ENCODE results near the gene HOXA10. TPM values are rescaled to one million over a fixed set of nuclear protein-coding genes. Genes with fewer than 3 reads are reported as not detected.

HOXA10 gene
- total RNA-seq, 1 experiment from 2014 or later = 3.9 TPM

DNA sequence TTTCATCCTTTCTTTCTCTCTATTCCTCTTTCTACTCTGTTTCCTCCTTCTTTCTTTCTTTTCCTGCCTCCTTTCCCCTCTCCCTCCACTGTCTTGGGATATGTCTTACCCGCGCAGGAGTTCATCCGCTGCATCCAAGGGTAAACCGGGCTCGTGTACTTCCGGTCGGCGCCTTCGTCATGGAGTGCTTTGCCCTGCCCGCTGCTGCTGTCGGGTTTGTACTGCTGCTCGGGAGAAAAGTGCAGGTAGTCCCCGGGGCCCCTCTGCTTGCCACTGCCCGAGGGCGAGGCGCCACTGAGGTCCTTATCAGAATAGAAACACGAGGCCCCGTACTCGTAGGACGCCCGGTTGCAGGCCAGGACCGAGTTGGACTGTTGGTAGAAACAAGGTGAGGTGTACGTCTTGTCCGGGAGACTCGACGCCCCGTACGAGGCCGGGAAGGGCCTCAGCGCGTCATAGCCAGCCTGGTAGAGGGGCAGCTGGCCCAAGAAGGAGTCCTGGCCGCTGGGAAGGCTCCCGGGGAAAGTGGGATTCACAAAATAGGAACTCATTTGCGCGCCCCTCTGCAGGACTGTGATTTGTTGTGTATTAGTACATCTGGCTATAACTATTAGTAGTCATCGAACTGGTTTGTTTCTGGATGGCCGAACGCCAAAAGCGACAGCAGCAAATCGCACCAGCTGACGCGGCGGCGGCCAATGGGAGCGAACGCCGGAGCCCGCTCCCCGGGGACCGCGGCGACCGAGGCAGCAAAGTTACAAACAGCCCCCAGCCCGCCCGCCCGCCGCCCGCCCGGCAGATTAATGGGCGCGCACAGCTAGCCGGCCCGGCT is 26.7 kb downstream of the HOXA10 start, which contains the start of gene HOXA6:
TSS of gene HOXA6 (minus strand) at position 576 of the 832 bp plus-strand sequence. CDS start at position 551, 25 bp downstream.
- Mint-ChIP-seq H3K27ac (ENCODE audit: low read depth, unreplicated experiment) (peak within 1 kb of the TSS; percentile 91), H3K9me3 (ENCODE audit: unreplicated experiment) (no peaks in the 10 kb centered on the region), H3K36me3 (ENCODE audit: insufficient read depth, unreplicated experiment) (peaks cover 10% of the 10 kb centered on the region), H3K4me3 (ENCODE audit: unreplicated experiment) (peak within 1 kb of the TSS; percentile 79), H3K27me3 (ENCODE audit: insufficient read depth, unreplicated experiment) (no peaks in the 10 kb centered on the region), H3K4me1 (ENCODE audit: insufficient read depth, unreplicated experiment) (peaks cover 10% of the 10 kb centered on the region)
- DNase-seq (ENCODE audit: unreplicated experiment) = no peak
- ChIA-PET POLR2A (interaction anchor here (0.5 to 5.2 kb wide), 10 partner anchors 15 to 958 kb away, joined by 3 to 65 read pairs (median 6); partner anchors contain the start of gene HOXA9), CTCF (interaction anchor here (0.9 to 5.8 kb wide), 4 partner anchors 14 to 779 kb away, joined by 3 to 57 read pairs (median 4); no protein-coding TSS in a partner anchor)
- no TSS peak for BruUV-seq (replicated peaks)
- intact Hi-C loops (cut with micrococcal nuclease) = no loop called here
- TF ChIP-seq CTCF (IDR thresholded peaks at IDR 0.05; ENCODE audit: unreplicated experiment) = no peak

GRCh38 chr7:27146491-27147198 is 27.5 kb downstream of the HOXA10 start:
- TF ChIP-seq CTCF (IDR thresholded peaks at IDR 0.05; ENCODE audit: unreplicated experiment) = no peak
- no peaks in the 10 kb centered on the region for H3K9me3 Mint-ChIP-seq (ENCODE audit: unreplicated experiment)
- BruUV-seq (replicated peaks) = no TSS peak
- DNase-seq (ENCODE audit: unreplicated experiment) = no peak
- H3K4me1 Mint-ChIP-seq (ENCODE audit: insufficient read depth, unreplicated experiment) = peaks cover 10% of the 10 kb centered on the region
- POLR2A ChIA-PET = interaction anchor here (0.5 to 5.2 kb wide), 2 partner anchors 24 to 958 kb away, joined by 3 to 36 read pairs; no protein-coding TSS in a partner anchor
- CTCF ChIA-PET = interaction anchor here (0.6 to 1.1 kb wide), 3 partner anchors 479 to 1056 kb away, joined by 3 read pairs; no protein-coding TSS in a partner anchor
- H3K36me3 Mint-ChIP-seq (ENCODE audit: insufficient read depth, unreplicated experiment) = peaks cover 17% of the 10 kb centered on the region
- no peak overlapping the region for H3K27ac Mint-ChIP-seq (ENCODE audit: low read depth, unreplicated experiment)
- H3K27me3 Mint-ChIP-seq (ENCODE audit: insufficient read depth, unreplicated experiment) = no peaks in the 10 kb centered on the region
- peak overlapping the region; percentile 14 for H3K4me3 Mint-ChIP-seq (ENCODE audit: unreplicated experiment)
- intact Hi-C loops (cut with micrococcal nuclease) = no loop called here

GRCh38 chr7:27145914-27146412 is 28.2 kb downstream of the HOXA10 start:
- Mint-ChIP-seq H3K4me3 (ENCODE audit: unreplicated experiment) (no peak overlapping the region), H3K27ac (ENCODE audit: low read depth, unreplicated experiment) (no peak overlapping the region), H3K36me3 (ENCODE audit: insufficient read depth, unreplicated experiment) (peaks cover 24% of the 10 kb centered on the region), H3K4me1 (ENCODE audit: insufficient read depth, unreplicated experiment) (peaks cover 14% of the 10 kb centered on the region), H3K9me3 (ENCODE audit: unreplicated experiment) (no peaks in the 10 kb centered on the region), H3K27me3 (ENCODE audit: insufficient read depth, unreplicated experiment) (no peaks in the 10 kb centered on the region)
- BruUV-seq (replicated peaks) = no TSS peak
- no peak for DNase-seq (ENCODE audit: unreplicated experiment)
- intact Hi-C loops (cut with micrococcal nuclease) = no loop called here
- ChIA-PET POLR2A (interaction anchor here (7.1 to 7.2 kb wide), 2 partner anchors 17 to 289 kb away, joined by 49 to 459 read pairs; partner anchors contain the start of gene HOXA9), CTCF (interaction anchor here (0.6 to 2.9 kb wide), 5 partner anchors 46 to 1056 kb away, joined by 3 to 16 read pairs (median 3); no protein-coding TSS in a partner anchor)
- no peak for TF ChIP-seq CTCF (IDR thresholded peaks at IDR 0.05; ENCODE audit: unreplicated experiment)
